ENCODE data around the gene PHF20. TPM values are rescaled to one million over a fixed set of nuclear protein-coding genes. Genes with fewer than 3 reads are reported as not detected.

PHF20 gene
- total and polyA plus RNA-seq, 2 of the 13 experiments (the other 11 are each of a cell fraction or from before 2014, with no cell fraction given): 22.8 to 34.1 TPM

GRCh38 chr20:35741892-35742740 is 29.7 kb upstream of the PHF20 start, which contains the start of gene RBM39 (continued):
- peak; percentile 84 for TF ChIP-seq HNF1A (IDR thresholded peaks at IDR 0.05; ENCODE audit: low read depth)
- TF ChIP-seq HNF1A (CRISPR knock-in tag; IDR thresholded peaks at IDR 0.05; ENCODE audit: borderline replicate concordance): peak; percentile 95
- peak; percentile 99 for TF ChIP-seq DR1 (CRISPR knock-in tag; IDR thresholded peaks at IDR 0.05)
- TF ChIP-seq ZNF18 (CRISPR knock-in tag; IDR thresholded peaks at IDR 0.05; ENCODE audit: insufficient replicate concordance): peak; percentile 95
- TF ChIP-seq MEIS1 (CRISPR knock-in tag; IDR thresholded peaks at IDR 0.05; ENCODE audit: borderline replicate concordance): peak; percentile 96
- TF ChIP-seq KLF15 (CRISPR knock-in tag; IDR thresholded peaks at IDR 0.05; ENCODE audit: borderline replicate concordance): no peak; the same call in 1 of the 2 replicates
- TF ChIP-seq ZNF761 (CRISPR knock-in tag; conservative IDR thresholded peaks at IDR 0.05): peak; percentile 98
- no peak for TF ChIP-seq CSRNP2 (CRISPR knock-in tag; conservative IDR thresholded peaks at IDR 0.05; ENCODE audit: low read depth)
- peak; percentile 97; the same call in 1 of the 2 replicates for TF ChIP-seq ATF6 (CRISPR knock-in tag; conservative IDR thresholded peaks at IDR 0.05)
- peak; percentile 57 for TF ChIP-seq POLR2AphosphoS2 (IDR thresholded peaks at IDR 0.05; ENCODE audit: low read depth, low read length)
- TF ChIP-seq ZNF354B (CRISPR knock-in tag; IDR thresholded peaks at IDR 0.05): peak; percentile 61
- TF ChIP-seq STAG1 (CRISPR knock-in tag; IDR thresholded peaks at IDR 0.05): peak; percentile 29; the same call in 1 of the 2 replicates
- TF ChIP-seq HNRNPH1 (optimal IDR thresholded peaks at IDR 0.05; ENCODE audit: low read depth, low read length): peak; percentile 96
- peak; percentile 98 for TF ChIP-seq ZNF773 (CRISPR knock-in tag; IDR thresholded peaks at IDR 0.05; ENCODE audit: borderline replicate concordance)
- peak; percentile 50 for TF ChIP-seq SMC3 (IDR thresholded peaks at IDR 0.05; ENCODE audit: low read length)
- peak; percentile 99 for TF ChIP-seq AHR (CRISPR knock-in tag; IDR thresholded peaks at IDR 0.05)
- TF ChIP-seq ZNF670 (CRISPR knock-in tag; IDR thresholded peaks at IDR 0.05; ENCODE audit: borderline replicate concordance): peak; percentile 77
- TF ChIP-seq ZNF160 (CRISPR knock-in tag; IDR thresholded peaks at IDR 0.05): peak; percentile 48
- peak; percentile 93 for TF ChIP-seq ARNTL (CRISPR knock-in tag; IDR thresholded peaks at IDR 0.05)
- TF ChIP-seq TMF1 (CRISPR knock-in tag; IDR thresholded peaks at IDR 0.05; ENCODE audit: low read depth): peak; percentile 64
